ENCODE results near the gene C16orf82.

C16orf82 gene

GRCh38 chr16:27111486-27111885 is 44.8 kb downstream of the C16orf82 start:
- H3K27me3 ChIP-seq: no peaks in the 10 kb centered on the region
- H3K9me3 ChIP-seq: no peaks in the 10 kb centered on the region
- no peaks in the 10 kb centered on the region for H3K4me1 ChIP-seq
- DNase-seq: no peak
- H3K36me3 ChIP-seq: no peaks in the 10 kb centered on the region
- no peak overlapping the region for H3K4me3 ChIP-seq (ENCODE audit: low read depth, low read length)
- TF ChIP-seq, protein P1, sequence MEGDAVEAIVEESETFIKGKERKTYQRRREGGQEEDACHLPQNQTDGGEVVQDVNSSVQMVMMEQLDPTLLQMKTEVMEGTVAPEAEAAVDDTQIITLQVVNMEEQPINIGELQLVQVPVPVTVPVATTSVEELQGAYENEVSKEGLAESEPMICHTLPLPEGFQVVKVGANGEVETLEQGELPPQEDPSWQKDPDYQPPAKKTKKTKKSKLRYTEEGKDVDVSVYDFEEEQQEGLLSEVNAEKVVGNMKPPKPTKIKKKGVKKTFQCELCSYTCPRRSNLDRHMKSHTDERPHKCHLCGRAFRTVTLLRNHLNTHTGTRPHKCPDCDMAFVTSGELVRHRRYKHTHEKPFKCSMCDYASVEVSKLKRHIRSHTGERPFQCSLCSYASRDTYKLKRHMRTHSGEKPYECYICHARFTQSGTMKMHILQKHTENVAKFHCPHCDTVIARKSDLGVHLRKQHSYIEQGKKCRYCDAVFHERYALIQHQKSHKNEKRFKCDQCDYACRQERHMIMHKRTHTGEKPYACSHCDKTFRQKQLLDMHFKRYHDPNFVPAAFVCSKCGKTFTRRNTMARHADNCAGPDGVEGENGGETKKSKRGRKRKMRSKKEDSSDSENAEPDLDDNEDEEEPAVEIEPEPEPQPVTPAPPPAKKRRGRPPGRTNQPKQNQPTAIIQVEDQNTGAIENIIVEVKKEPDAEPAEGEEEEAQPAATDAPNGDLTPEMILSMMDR (IDR thresholded peaks at IDR 0.05; ENCODE audit: low read depth, low read length): no peak

GRCh38 chr16:27112093-27112811 is 45.5 kb downstream of the C16orf82 start:
- no peak for DNase-seq
- H3K4me1 ChIP-seq: no peaks in the 10 kb centered on the region
- TF ChIP-seq, protein P1 (IDR thresholded peaks at IDR 0.05; ENCODE audit: low read depth, low read length): no peak
- H3K27me3 ChIP-seq: no peaks in the 10 kb centered on the region
- no peak overlapping the region for H3K4me3 ChIP-seq (ENCODE audit: low read depth, low read length)
- H3K9me3 ChIP-seq: no peaks in the 10 kb centered on the region
- H3K36me3 ChIP-seq: no peaks in the 10 kb centered on the region

DNA sequence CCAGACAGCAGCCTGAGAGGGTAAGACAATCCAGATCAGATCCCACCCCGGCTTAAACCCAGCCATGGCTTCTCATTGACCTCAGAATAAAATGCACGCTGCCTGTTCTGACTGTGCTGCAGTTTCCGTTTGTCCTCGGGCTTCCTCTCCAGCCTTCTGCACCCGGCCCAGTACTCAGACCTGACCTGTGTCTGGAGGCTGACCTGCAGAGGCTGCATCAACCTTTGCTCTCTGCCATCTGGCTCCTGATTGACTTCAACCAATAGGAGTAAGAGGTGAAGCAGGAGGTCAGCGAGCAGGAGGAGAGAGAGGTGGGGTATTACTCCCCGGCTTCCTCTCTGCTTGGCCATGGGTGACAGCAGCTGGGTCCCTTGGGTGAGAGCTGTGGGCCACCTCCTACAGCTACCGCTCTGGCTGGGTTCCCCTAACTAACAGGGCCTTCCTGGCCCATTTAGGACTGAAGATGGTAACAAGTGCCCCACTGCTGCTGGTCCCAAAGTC is 46.7 kb downstream of the C16orf82 start:
- Histone ChIP-seq H3K36me3 (no peaks in the 10 kb centered on the region), H3K4me1 (no peaks in the 10 kb centered on the region), H3K9me3 (no peaks in the 10 kb centered on the region), H3K4me3 (ENCODE audit: low read depth, low read length) (no peak overlapping the region), H3K27me3 (no peaks in the 10 kb centered on the region)
- DNase-seq: no peak
- TF ChIP-seq, protein P1 (IDR thresholded peaks at IDR 0.05; ENCODE audit: low read depth, low read length): no peak

DNA sequence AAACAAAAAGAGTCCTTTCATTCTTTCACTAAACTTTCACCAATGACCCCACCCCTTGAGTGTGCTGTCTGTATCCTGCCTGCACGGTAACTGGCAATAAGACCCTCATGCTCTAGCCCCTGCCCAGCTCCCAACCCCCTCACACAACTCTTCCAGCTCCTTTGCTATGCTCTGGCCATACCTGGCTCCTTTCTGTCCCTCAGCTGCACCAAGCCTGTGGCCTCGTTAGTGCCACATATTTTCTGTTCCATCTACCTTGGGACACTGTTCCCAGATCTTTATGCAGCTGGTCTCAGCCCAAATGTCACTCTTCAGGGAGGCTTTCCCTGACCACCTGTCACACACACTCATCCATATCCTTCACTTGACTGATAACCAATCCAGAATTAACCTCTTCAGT is 47.3 kb downstream of the C16orf82 start:
- no peaks in the 10 kb centered on the region for H3K4me1 ChIP-seq
- no peaks in the 10 kb centered on the region for H3K36me3 ChIP-seq
- DNase-seq: no peak

DNA sequence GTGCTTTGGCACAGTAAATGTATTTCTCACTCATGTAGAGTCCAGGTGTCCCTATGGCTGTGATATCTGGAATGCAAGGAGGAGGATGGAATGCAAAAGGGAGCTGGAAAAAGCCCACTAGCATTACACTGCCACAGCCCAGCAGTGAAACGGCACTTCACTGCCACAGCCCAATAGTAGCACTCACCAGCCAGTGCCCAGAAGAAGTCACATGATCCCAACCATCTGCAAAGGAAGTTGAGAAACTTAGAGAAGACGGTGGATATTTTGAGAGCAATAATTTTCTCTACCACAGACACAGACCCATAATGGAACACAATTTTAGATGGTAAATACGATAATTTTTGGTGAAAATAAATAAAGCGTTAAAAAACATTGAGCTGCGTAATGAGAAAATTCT is 51.8 kb downstream of the C16orf82 start:
- DNase-seq: no peak
- TF ChIP-seq, protein P1 (IDR thresholded peaks at IDR 0.05; ENCODE audit: low read depth, low read length): no peak
- Histone ChIP-seq H3K27me3 (no peaks in the 10 kb centered on the region), H3K4me1 (no peaks in the 10 kb centered on the region), H3K9me3 (no peaks in the 10 kb centered on the region), H3K36me3 (no peaks in the 10 kb centered on the region), H3K4me3 (ENCODE audit: low read depth, low read length) (no peak overlapping the region)

More for the DNA sequence above, 47.3 kb downstream of the C16orf82 start:
- TF ChIP-seq, protein P1 (IDR thresholded peaks at IDR 0.05; ENCODE audit: low read depth, low read length): no peak
- no peaks in the 10 kb centered on the region for H3K27me3 ChIP-seq
- H3K4me3 ChIP-seq (ENCODE audit: low read depth, low read length): no peak overlapping the region
- H3K9me3 ChIP-seq: no peaks in the 10 kb centered on the region

Data from BE2C (cell line).